ENCODE data around the gene MYOM1. TPM values are rescaled to one million over a fixed set of nuclear protein-coding genes. Genes with fewer than 3 reads are reported as not detected.
A peak's percentile ranks its signal among the peaks of the same experiment; 100 is the strongest.

Gene MYOM1
- total and polyA plus RNA-seq, 4 donors, result 15.8 to 63.8 (median 26.4) TPM

- Histone ChIP-seq H3K27ac (ENCODE audit: low read depth in 1 of 2, low read length in 2 of 2) (peak overlapping the region; percentile 57), H3K4me3 (ENCODE audit: low read length in 2 of 2) (peak overlapping the region in 1 of 2 donors; percentile 14), H3K36me3 (ENCODE audit: control insufficient read depth in 1 of 2, insufficient read depth in 2 of 2, low read length in 1 of 2) (peaks cover 2 to 9% of the 10 kb centered on the region in 2 donors), H3K9me3 (ENCODE audit: control insufficient read depth, low read length) (no peaks in the 10 kb centered on the region), H3K4me1 (ENCODE audit: control insufficient read depth in 1 of 2, insufficient read depth in 2 of 2, low read length in 2 of 2) (peaks cover 0 to 6% of the 10 kb centered on the region in 2 donors), H3K27me3 (ENCODE audit: control insufficient read depth in 1 of 2, insufficient read depth in 2 of 2, low read length in 1 of 2) (no peaks in the 10 kb centered on the region)
- no peak for DNase-seq
- intact Hi-C loops (cut with DNase I), result no loop called here
- 72 to 90% methylated on average over 1 of the region's 1 CpG for WGBS, 2 donors
- no peak for ATAC-seq (ENCODE audit: low FRiP score)
Observed at GRCh38 chr18:3252843-3253242, 33.1 kb upstream of the MYOM1 start.

- H3K27ac ChIP-seq (ENCODE audit: low read depth in 1 of 2, low read length in 2 of 2), result peak overlapping the region; percentile 36 to 91
- peaks cover 0 to 6% of the 10 kb centered on the region in 2 donors for H3K4me1 ChIP-seq (ENCODE audit: control insufficient read depth in 1 of 2, insufficient read depth in 2 of 2, low read length in 2 of 2)
- peaks cover 2 to 9% of the 10 kb centered on the region in 2 donors for H3K36me3 ChIP-seq (ENCODE audit: control insufficient read depth in 1 of 2, insufficient read depth in 2 of 2, low read length in 1 of 2)
- peak overlapping the region in 1 of 2 donors; percentile 41 for H3K4me3 ChIP-seq (ENCODE audit: low read length in 2 of 2)
- H3K9me3 ChIP-seq (ENCODE audit: control insufficient read depth, low read length), result no peaks in the 10 kb centered on the region
- DNase-seq (no peak), ATAC-seq (ENCODE audit: low FRiP score) (no peak)
- 1 to 2% methylated on average over 3 of the region's 3 CpGs for WGBS, 2 donors
- intact Hi-C loops (cut with DNase I), result no loop called here
- H3K27me3 ChIP-seq (ENCODE audit: control insufficient read depth in 1 of 2, insufficient read depth in 2 of 2, low read length in 1 of 2), result no peaks in the 10 kb centered on the region
Observed at GRCh38 chr18:3251963-3252277, 32.2 kb upstream of the MYOM1 start.

- H3K27ac ChIP-seq (ENCODE audit: low read depth in 1 of 2, low read length in 2 of 2), result peak overlapping the region in 1 of 2 donors; percentile 91
- DNase-seq (no peak), ATAC-seq (ENCODE audit: low FRiP score) (no peak)
- peaks cover 0 to 6% of the 10 kb centered on the region in 2 donors for H3K4me1 ChIP-seq (ENCODE audit: control insufficient read depth in 1 of 2, insufficient read depth in 2 of 2, low read length in 2 of 2)
- H3K36me3 ChIP-seq (ENCODE audit: control insufficient read depth in 1 of 2, insufficient read depth in 2 of 2, low read length in 1 of 2), result peaks cover 2 to 9% of the 10 kb centered on the region in 2 donors
- no peaks in the 10 kb centered on the region for H3K9me3 ChIP-seq (ENCODE audit: control insufficient read depth, low read length)
- intact Hi-C loops (cut with DNase I), result no loop called here
- H3K4me3 ChIP-seq (ENCODE audit: low read length in 2 of 2), result no peak overlapping the region
- WGBS, 2 donors, result 7 to 11% methylated on average over 8 of the region's 8 CpGs
- H3K27me3 ChIP-seq (ENCODE audit: control insufficient read depth in 1 of 2, insufficient read depth in 2 of 2, low read length in 1 of 2), result no peaks in the 10 kb centered on the region
Observed at GRCh38 chr18:3251249-3251962, 31.6 kb upstream of the MYOM1 start.

GRCh38 chr18:3250237-3251107 lies 30.7 kb upstream of the MYOM1 start:
- WGBS, 2 donors, result 7 to 12% methylated on average over 6 of the region's 6 CpGs
- Histone ChIP-seq H3K27me3 (ENCODE audit: control insufficient read depth in 1 of 2, insufficient read depth in 2 of 2, low read length in 1 of 2) (no peaks in the 10 kb centered on the region), H3K4me3 (ENCODE audit: low read length in 2 of 2) (peak overlapping the region in 1 of 2 donors; percentile 44), H3K36me3 (ENCODE audit: control insufficient read depth in 1 of 2, insufficient read depth in 2 of 2, low read length in 1 of 2) (peaks cover 2 to 9% of the 10 kb centered on the region in 2 donors), H3K4me1 (ENCODE audit: control insufficient read depth in 1 of 2, insufficient read depth in 2 of 2, low read length in 2 of 2) (peaks cover 0 to 6% of the 10 kb centered on the region in 2 donors), H3K27ac (ENCODE audit: low read depth in 1 of 2, low read length in 2 of 2) (peak overlapping the region; percentile 93 to 97), H3K9me3 (ENCODE audit: control insufficient read depth, low read length) (no peaks in the 10 kb centered on the region)
- DNase-seq (no peak), ATAC-seq (ENCODE audit: low FRiP score) (no peak)
- intact Hi-C loops (cut with DNase I), result no loop called here

GRCh38 chr18:3248658-3249359 lies 29.0 kb upstream of the MYOM1 start:
- peak overlapping the region; percentile 81 to 97 for H3K4me3 ChIP-seq (ENCODE audit: low read length in 2 of 2)

GRCh38 chr18:3248062-3248657 lies 28.4 kb upstream of the MYOM1 start:
- intact Hi-C loops (cut with DNase I), result loop anchor here (5.0 to 10.0 kb wide), 2 partner anchors 233 to 316 kb away; partner anchors contain the start of gene LPIN2 (in 1 of the 2)
- no peaks in the 10 kb centered on the region for H3K9me3 ChIP-seq (ENCODE audit: control insufficient read depth, low read length)
- H3K27ac ChIP-seq (ENCODE audit: low read depth in 1 of 2, low read length in 2 of 2), result peak overlapping the region; percentile 90 to 99
- DNase-seq, result no peak
- peaks cover 0 to under 1% of the 10 kb centered on the region in 2 donors for H3K36me3 ChIP-seq (ENCODE audit: control insufficient read depth in 1 of 2, insufficient read depth in 2 of 2, low read length in 1 of 2)
- ATAC-seq (ENCODE audit: low FRiP score), result peak; percentile 16
- no peaks in the 10 kb centered on the region for H3K27me3 ChIP-seq (ENCODE audit: control insufficient read depth in 1 of 2, insufficient read depth in 2 of 2, low read length in 1 of 2)
- H3K4me3 ChIP-seq (ENCODE audit: low read length in 2 of 2), result peak overlapping the region; percentile 81 to 97
- 0% methylated on average over 22 of the region's 22 CpGs for WGBS, 2 donors
- H3K4me1 ChIP-seq (ENCODE audit: control insufficient read depth in 1 of 2, insufficient read depth in 2 of 2, low read length in 2 of 2), result peaks cover 0 to 3% of the 10 kb centered on the region in 2 donors

More at GRCh38 chr18:3248658-3249359, 29.0 kb upstream of the MYOM1 start:
- Histone ChIP-seq H3K27me3 (ENCODE audit: control insufficient read depth in 1 of 2, insufficient read depth in 2 of 2, low read length in 1 of 2) (no peaks in the 10 kb centered on the region), H3K9me3 (ENCODE audit: control insufficient read depth, low read length) (no peaks in the 10 kb centered on the region), H3K27ac (ENCODE audit: low read depth in 1 of 2, low read length in 2 of 2) (peak overlapping the region; percentile 76 to 90), H3K4me1 (ENCODE audit: control insufficient read depth in 1 of 2, insufficient read depth in 2 of 2, low read length in 2 of 2) (peaks cover 0 to 4% of the 10 kb centered on the region in 2 donors), H3K36me3 (ENCODE audit: control insufficient read depth in 1 of 2, insufficient read depth in 2 of 2, low read length in 1 of 2) (peaks cover 0 to 3% of the 10 kb centered on the region in 2 donors)
- WGBS, 2 donors, result 1% methylated on average over 9 of the region's 9 CpGs
- DNase-seq (no peak), ATAC-seq (ENCODE audit: low FRiP score) (no peak)
- intact Hi-C loops (cut with DNase I), result loop anchor here (5.0 to 10.0 kb wide), 2 partner anchors 234 to 317 kb away; partner anchors contain the start of gene LPIN2 (in 1 of the 2)

- H3K36me3 ChIP-seq (ENCODE audit: control insufficient read depth in 1 of 2, insufficient read depth in 2 of 2, low read length in 1 of 2), result no peaks in the 10 kb centered on the region
- ATAC-seq (ENCODE audit: low FRiP score) (peak; percentile 95), DNase-seq (peak; percentile 99)
- no peaks in the 10 kb centered on the region for H3K9me3 ChIP-seq (ENCODE audit: control insufficient read depth, low read length)
- peaks cover 0 to 1% of the 10 kb centered on the region in 2 donors for H3K4me1 ChIP-seq (ENCODE audit: control insufficient read depth in 1 of 2, insufficient read depth in 2 of 2, low read length in 2 of 2)
- H3K27ac ChIP-seq (ENCODE audit: low read depth in 1 of 2, low read length in 2 of 2), result peak within 1 kb of the TSS; percentile 91 to 99
- peak within 1 kb of the TSS; percentile 84 to 97 for H3K4me3 ChIP-seq (ENCODE audit: low read length in 2 of 2)
- WGBS, 2 donors, result 0% methylated on average over 63 to 65 of the region's 65 CpGs
- no peaks in the 10 kb centered on the region for H3K27me3 ChIP-seq (ENCODE audit: control insufficient read depth in 1 of 2, insufficient read depth in 2 of 2, low read length in 1 of 2)
- intact Hi-C loops (cut with DNase I), result loop anchor here (2.0 to 10.0 kb wide), 3 partner anchors 97 to 315 kb away; partner anchors contain the start of gene LPIN2 (in 1 of the 2)
Observed at GRCh38 chr18:3247240-3248061, 27.7 kb upstream of the MYOM1 start, which contains the start of gene MYL12A. Gene MYL12A (plus strand): TSS chr18:3247801. CDS start chr18:3253248, 5,447 bp downstream.

Measured in aorta (tissue), 5 donors.